ENCODE data around the gene NEDD9.
A peak's percentile ranks its signal among the peaks of the same experiment; 100 is the strongest.

The NEDD9 gene

GRCh38 chr6:11253594-11253993 is 21.1 kb upstream of the NEDD9 start:
- H3K27ac ChIP-seq: no peak overlapping the region
- H3K4me2 ChIP-seq (ENCODE audit: low read length): no peak overlapping the region
- TF ChIP-seq CTCF (IDR thresholded peaks at IDR 0.05): no peak
- no peak overlapping the region for H3K4me3 ChIP-seq (ENCODE audit: low read depth, low read length)
- no peaks in the 10 kb centered on the region for H3K27me3 ChIP-seq (ENCODE audit: control insufficient read depth, insufficient read depth, low read length)
- no peaks in the 10 kb centered on the region for H3K36me3 ChIP-seq (ENCODE audit: control insufficient read depth, insufficient read depth, low read length)
- no peaks in the 10 kb centered on the region for H3K9me3 ChIP-seq (ENCODE audit: control insufficient read depth, low read length)
- H3K4me1 ChIP-seq: peaks cover 28% of the 10 kb centered on the region
- no peak overlapping the region for H2AFZ ChIP-seq
- no peaks in the 10 kb centered on the region for H3K79me2 ChIP-seq
- H3K9ac ChIP-seq: no peak overlapping the region

GRCh38 chr6:11251553-11252360 is 19.3 kb upstream of the NEDD9 start:
- peak overlapping the region; percentile 58 for H2AFZ ChIP-seq
- no peaks in the 10 kb centered on the region for H3K9me3 ChIP-seq (ENCODE audit: control insufficient read depth, low read length)
- TF ChIP-seq CTCF (IDR thresholded peaks at IDR 0.05): peak; percentile 19
- no peaks in the 10 kb centered on the region for H3K79me2 ChIP-seq
- H3K36me3 ChIP-seq (ENCODE audit: control insufficient read depth, insufficient read depth, low read length): no peaks in the 10 kb centered on the region
- H3K4me1 ChIP-seq: peaks cover 14% of the 10 kb centered on the region
- no peaks in the 10 kb centered on the region for H3K27me3 ChIP-seq (ENCODE audit: control insufficient read depth, insufficient read depth, low read length)
- no peak overlapping the region for H3K4me3 ChIP-seq (ENCODE audit: low read depth, low read length)
- H3K9ac ChIP-seq: no peak overlapping the region
- peak overlapping the region; percentile 39 for H3K27ac ChIP-seq
- peak overlapping the region; percentile 18 for H3K4me2 ChIP-seq (ENCODE audit: low read length)

- no peak overlapping the region for H3K27ac ChIP-seq
- no peak overlapping the region for H3K4me2 ChIP-seq (ENCODE audit: low read length)
- H3K79me2 ChIP-seq: no peaks in the 10 kb centered on the region
- no peaks in the 10 kb centered on the region for H3K27me3 ChIP-seq (ENCODE audit: control insufficient read depth, insufficient read depth, low read length)
- TF ChIP-seq CTCF (IDR thresholded peaks at IDR 0.05): no peak
- H2AFZ ChIP-seq: no peak overlapping the region
- no peak overlapping the region for H3K4me3 ChIP-seq (ENCODE audit: low read depth, low read length)
- H3K36me3 ChIP-seq (ENCODE audit: control insufficient read depth, insufficient read depth, low read length): no peaks in the 10 kb centered on the region
- H3K9ac ChIP-seq: no peak overlapping the region
- H3K9me3 ChIP-seq (ENCODE audit: control insufficient read depth, low read length): no peaks in the 10 kb centered on the region
- H3K4me1 ChIP-seq: peaks cover 14% of the 10 kb centered on the region
Observed at GRCh38 chr6:11250108-11250507, 17.6 kb upstream of the NEDD9 start.

GRCh38 chr6:11248974-11249761 is 16.7 kb upstream of the NEDD9 start:
- H3K36me3 ChIP-seq (ENCODE audit: control insufficient read depth, insufficient read depth, low read length): no peaks in the 10 kb centered on the region
- H3K79me2 ChIP-seq: no peaks in the 10 kb centered on the region
- no peak overlapping the region for H2AFZ ChIP-seq
- no peaks in the 10 kb centered on the region for H3K27me3 ChIP-seq (ENCODE audit: control insufficient read depth, insufficient read depth, low read length)
- no peaks in the 10 kb centered on the region for H3K9me3 ChIP-seq (ENCODE audit: control insufficient read depth, low read length)
- TF ChIP-seq CTCF (IDR thresholded peaks at IDR 0.05): no peak
- H3K27ac ChIP-seq: no peak overlapping the region
- peaks cover 14% of the 10 kb centered on the region for H3K4me1 ChIP-seq
- no peak overlapping the region for H3K4me2 ChIP-seq (ENCODE audit: low read length)
- no peak overlapping the region for H3K4me3 ChIP-seq (ENCODE audit: low read depth, low read length)
- H3K9ac ChIP-seq: no peak overlapping the region

Measured in parathyroid adenoma (tissue), 2 donors.